GM23248 (cell line): ENCODE measurements around the gene DPH1. TPM values are rescaled to one million over a fixed set of nuclear protein-coding genes. Genes with fewer than 3 reads are reported as not detected.
A peak's percentile ranks its signal among the peaks of the same experiment; 100 is the strongest.

Experiments used
- DNase-seq: peaks from one replicate; pipeline ENCODE4 v3.0.0-alpha.2; 2015
- H2AFZ ChIP-seq: fragments of 200-600 bp; sonication (generic); 2 replicates; pipeline ENCODE4 v1.6.1; 2016; ENCODE audit warnings: antibody characterized with exemption
- H3F3A ChIP-seq: fragments of 200-600 bp; sonication (generic); 2 replicates; pipeline ENCODE4 v1.6.1; 2016; ENCODE audit warnings: mild to moderate bottlenecking, antibody characterized with exemption, mixed run types; ENCODE audit not compliant: insufficient read depth
- H3K27ac ChIP-seq: fragments of 200-600 bp; sonication (generic); 2 replicates; pipeline ENCODE4 v1.5.1; 2016; ENCODE audit warnings: mild to moderate bottlenecking
- H3K27me3 ChIP-seq: fragments of 200-600 bp; sonication (generic); replicated peaks from 2 replicates; pipeline ENCODE4 v1.6.1; 2016; ENCODE audit warnings: mild to moderate bottlenecking; ENCODE audit not compliant: insufficient read depth
- H3K36me3 ChIP-seq: fragments of 200-600 bp; sonication (generic); 2 replicates; pipeline ENCODE4 v1.6.1; 2016; ENCODE audit warnings: low read depth, mild to moderate bottlenecking
- H3K4me1 ChIP-seq: fragments of 200-600 bp; sonication (generic); 2 replicates; pipeline ENCODE4 v1.6.1; 2016; ENCODE audit warnings: mild to moderate bottlenecking; ENCODE audit not compliant: insufficient read depth
- H3K4me2 ChIP-seq: fragments of 200-600 bp; sonication (generic); one replicate; pipeline ENCODE4 v1.6.1; 2016; ENCODE audit warnings: mild to moderate bottlenecking; ENCODE audit not compliant: unreplicated experiment
- H3K4me3 ChIP-seq: fragments of 200-600 bp; sonication (generic); 2 replicates; pipeline ENCODE4 v1.5.1; 2016; ENCODE audit warnings: mild to moderate bottlenecking
- H3K79me2 ChIP-seq: fragments of 200-600 bp; sonication (generic); 2 replicates; pipeline ENCODE4 v1.6.1; 2016; ENCODE audit warnings: mild to moderate bottlenecking; ENCODE audit not compliant: insufficient read depth
- H3K9ac ChIP-seq: fragments of 200-600 bp; sonication (generic); 2 replicates; pipeline ENCODE4 v1.6.1; 2016; ENCODE audit warnings: mild to moderate bottlenecking
- H3K9me2 ChIP-seq: fragments of 200-600 bp; sonication (generic); 2 replicates; pipeline ENCODE4 v1.6.1; 2016; ENCODE audit warnings: mixed run types, mild to moderate bottlenecking, moderate library complexity; ENCODE audit not compliant: insufficient read depth
- H3K9me3 ChIP-seq: fragments of 200-600 bp; sonication (generic); one replicate; pipeline ENCODE4 v1.6.1; 2017; ENCODE audit warnings: low read depth
- H4K20me1 ChIP-seq: fragments of 200-600 bp; sonication (generic); 2 replicates; pipeline ENCODE4 v1.6.0; 2016; ENCODE audit not compliant: insufficient read depth
- EZH2 ChIP-seq: fragments of 200-600 bp; sonication (generic); IDR thresholded peaks from 2 replicates; pipeline ENCODE4 v1.6.1; 2018; ENCODE audit warnings: antibody characterized with exemption, mild to moderate bottlenecking; ENCODE audit not compliant: insufficient read depth, poor library complexity, severe bottlenecking
- EZH2phosphoT487 ChIP-seq: fragments of 200-600 bp; sonication (generic); IDR thresholded peaks from 2 replicates; pipeline ENCODE4 v1.6.1; 2018; ENCODE audit warnings: antibody characterized with exemption, moderate library complexity, mild to moderate bottlenecking, low read depth; ENCODE audit not compliant: insufficient read depth
- WGBS, 2 experiments: methylation state at CpG; one replicate each; pipeline ENCODE4 v1.1.6; 2015 to 2017; ENCODE audit warnings: low lambda C conversion rate in 2 of 2, low coverage in 1 of 2; ENCODE audit errors: missing lambda C conversion rate in 2 of 2; 5-methylcytosine and 5-hydroxymethylcytosine counted together
- in situ Hi-C: fragments of 300-500 bp; cut with MboI; formaldehyde crosslinking; loops from 2 replicates; pipeline ENCODE4 v1.15.0; 2020
- polyA plus RNA-seq: library from polyadenylated mRNA; unstranded; fragments of >200 nt; fragmentation: Nextera tagmentation; extraction: Ambion mirVana; gene quantifications from 2 replicates; pipeline ENCODE4 v1.2.1, GENCODE V29; 2016
- total RNA-seq: library from RNA; depleted of rRNA; stranded (reverse); fragments of >200 nt; shearing (Covaris generic); gene quantifications from 2 replicates; pipeline ENCODE4 v1.2.3, GENCODE V29; 2014

DPH1 gene
- total and polyA plus RNA-seq, 2 experiments from 2014 or later, result 41.2 to 58.1 TPM

DNA sequence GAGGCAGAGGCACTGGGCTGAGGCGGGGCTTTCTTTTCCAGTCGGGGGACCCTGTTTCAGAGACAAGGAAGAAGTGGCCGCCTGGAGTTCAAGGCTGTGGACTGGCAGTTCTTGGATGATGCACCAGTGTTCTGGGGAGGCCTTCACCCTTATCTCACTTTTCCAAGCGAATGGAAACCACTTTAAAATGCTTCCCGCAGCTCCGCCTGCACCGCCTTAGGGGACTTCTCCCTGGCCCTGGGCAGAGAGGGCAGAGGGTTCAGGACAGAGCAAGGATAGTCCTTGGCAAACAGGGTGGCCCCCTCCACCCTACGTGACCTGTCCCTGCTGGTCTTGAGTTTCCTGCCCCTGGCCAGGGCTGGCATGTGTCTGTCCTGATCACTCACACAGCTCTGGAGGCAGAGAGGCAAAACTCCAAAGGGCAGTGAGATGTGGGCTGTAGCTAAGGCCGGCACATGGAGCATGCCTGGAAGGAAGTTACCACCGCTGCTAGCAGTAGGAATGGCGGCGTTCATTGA lies 25.5 kb upstream of the DPH1 start:
- Histone ChIP-seq H3K27me3 (no peaks in the 10 kb centered on the region), H3K9me2 (no peaks in the 10 kb centered on the region), H4K20me1 (no peaks in the 10 kb centered on the region), H3K4me2 (no peak overlapping the region), H3K9me3 (no peaks in the 10 kb centered on the region), H3K4me1 (no peaks in the 10 kb centered on the region), H3F3A (no peaks in the 10 kb centered on the region), H3K79me2 (no peaks in the 10 kb centered on the region), H3K4me3 (no peak overlapping the region), H3K9ac (no peak overlapping the region), H3K36me3 (no peaks in the 10 kb centered on the region), H2AFZ (no peak overlapping the region), H3K27ac (no peak overlapping the region)
- in situ Hi-C loops, result no loop called here
- no peak for TF ChIP-seq EZH2
- TF ChIP-seq EZH2phosphoT487, result no peak
- no peak for DNase-seq
- whole genome bisulfite sequencing, 2 experiments, result 88 to 90% methylated on average over 12 of the region's 12 CpGs

- H3K27me3 ChIP-seq, result no peaks in the 10 kb centered on the region
- H4K20me1 ChIP-seq, result no peaks in the 10 kb centered on the region
- no peaks in the 10 kb centered on the region for H3K36me3 ChIP-seq
- no peak for DNase-seq
- 87 to 91% methylated on average over 15 of the region's 15 CpGs for WGBS, 2 experiments
- 0 out of 2 replicates have a peak, but pooled peaks cover 8% of the 10 kb centered on the region for H3F3A ChIP-seq
- no peak overlapping the region for H3K27ac ChIP-seq
- TF ChIP-seq EZH2, result no peak
- TF ChIP-seq EZH2phosphoT487, result no peak
- no peak overlapping the region for H2AFZ ChIP-seq
- no peak overlapping the region for H3K4me2 ChIP-seq
- in situ Hi-C loops, result no loop called here
- no peaks in the 10 kb centered on the region for H3K9me2 ChIP-seq
- H3K9ac ChIP-seq, result no peak overlapping the region
- peaks cover 7% of the 10 kb centered on the region; the same call in 1 of the 2 replicates for H3K4me1 ChIP-seq
- no peaks in the 10 kb centered on the region for H3K9me3 ChIP-seq
- H3K4me3 ChIP-seq, result no peak overlapping the region
- H3K79me2 ChIP-seq, result no peaks in the 10 kb centered on the region
Measured at GRCh38 chr17:2008332-2009126, 21.4 kb upstream of the DPH1 start.

- H3K9ac ChIP-seq, result no peak overlapping the region
- no peak overlapping the region for H3K27ac ChIP-seq
- no peak overlapping the region for H3K4me3 ChIP-seq
- H3K79me2 ChIP-seq, result no peaks in the 10 kb centered on the region
- in situ Hi-C loops, result no loop called here
- H3K27me3 ChIP-seq, result no peaks in the 10 kb centered on the region
- no peak for DNase-seq
- H3K9me3 ChIP-seq, result no peaks in the 10 kb centered on the region
- H4K20me1 ChIP-seq, result no peaks in the 10 kb centered on the region
- peaks cover 7% of the 10 kb centered on the region; the same call in 1 of the 2 replicates for H3K4me1 ChIP-seq
- no peak overlapping the region for H2AFZ ChIP-seq
- no peaks in the 10 kb centered on the region for H3K9me2 ChIP-seq
- H3K4me2 ChIP-seq, result no peak overlapping the region
- H3K36me3 ChIP-seq, result no peaks in the 10 kb centered on the region
- 0 out of 2 replicates have a peak, but pooled peaks cover 8% of the 10 kb centered on the region for H3F3A ChIP-seq
- TF ChIP-seq EZH2phosphoT487 (no peak), EZH2 (no peak)
- WGBS, 2 experiments, result 92 to 97% methylated on average over 10 of the region's 10 CpGs
Measured at GRCh38 chr17:2009737-2010136, 20.2 kb upstream of the DPH1 start.

DNA sequence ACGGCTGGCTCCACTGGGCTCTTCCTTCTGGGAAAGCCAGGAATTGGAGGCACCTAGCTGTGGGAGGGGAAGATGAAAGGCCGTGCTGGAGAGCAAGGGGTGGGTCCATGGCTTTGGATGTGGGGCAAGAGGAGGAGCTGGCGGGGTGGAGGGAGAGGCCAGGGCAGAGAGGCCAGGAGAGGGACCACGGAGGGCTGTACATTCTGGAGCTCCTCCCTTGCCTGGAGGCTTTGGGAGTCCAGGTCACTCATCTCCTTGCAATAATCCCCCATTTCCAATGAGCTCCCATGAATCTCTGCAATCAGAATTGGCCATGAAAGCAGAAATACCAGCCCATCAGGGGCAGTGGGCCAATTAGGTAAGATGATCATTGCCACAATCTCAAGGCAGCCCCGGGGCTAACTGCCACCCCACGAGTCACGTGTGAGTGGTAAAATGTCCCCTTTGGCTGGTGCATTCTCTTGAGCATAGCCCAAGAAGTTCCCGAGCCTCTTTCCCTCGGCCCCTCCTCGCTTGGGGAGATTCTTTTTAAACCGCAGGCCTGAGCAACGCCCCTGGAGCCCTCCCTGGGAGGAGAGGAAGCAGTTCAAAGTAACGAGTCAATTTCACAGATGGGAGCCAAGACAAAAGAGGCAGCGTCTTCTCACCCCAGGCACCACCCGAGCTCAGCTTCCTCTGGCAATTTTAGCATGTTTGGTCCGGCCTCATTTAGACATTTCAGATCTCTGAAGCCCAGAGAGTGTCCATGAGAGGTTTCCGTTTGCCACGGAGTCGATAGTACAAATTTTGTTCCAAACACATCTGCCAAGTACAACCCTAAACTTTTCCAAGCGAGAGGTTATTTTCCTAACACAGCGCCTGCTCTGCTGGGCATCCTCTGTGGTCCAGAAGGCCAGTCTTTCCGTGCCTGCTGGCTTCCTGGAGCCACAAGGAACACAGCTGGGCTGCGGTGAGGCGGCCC lies 18.3 kb upstream of the DPH1 start:
- DNase-seq, result peak; percentile 53
- in situ Hi-C loops, result no loop called here

More for the DNA sequence above, 18.3 kb upstream of the DPH1 start:
- Histone ChIP-seq H3K9me2 (no peaks in the 10 kb centered on the region), H3K4me1 (peaks cover 7% of the 10 kb centered on the region; the same call in 1 of the 2 replicates), H3K4me2 (peak overlapping the region; percentile 31), H3K4me3 (no peak overlapping the region), H3K27ac (no peak overlapping the region), H3F3A (0 out of 2 replicates have a peak, but pooled peaks cover 8% of the 10 kb centered on the region), H3K27me3 (no peaks in the 10 kb centered on the region), H2AFZ (peak overlapping the region; percentile 79), H3K9ac (no peak overlapping the region), H3K79me2 (no peaks in the 10 kb centered on the region), H3K9me3 (no peaks in the 10 kb centered on the region), H4K20me1 (no peaks in the 10 kb centered on the region), H3K36me3 (no peaks in the 10 kb centered on the region)
- 11 to 15% methylated on average over 23 to 24 of the region's 24 CpGs for WGBS, 2 experiments
- TF ChIP-seq EZH2phosphoT487, result no peak
- no peak for TF ChIP-seq EZH2
